ENCODE data around the gene PLCG2.
"Not testable (repeated sequence)": the region's sequence is repeated elsewhere in the genome, so short reads cannot be mapped to it uniquely, and the experiment has no call there.

Gene PLCG2

DNA sequence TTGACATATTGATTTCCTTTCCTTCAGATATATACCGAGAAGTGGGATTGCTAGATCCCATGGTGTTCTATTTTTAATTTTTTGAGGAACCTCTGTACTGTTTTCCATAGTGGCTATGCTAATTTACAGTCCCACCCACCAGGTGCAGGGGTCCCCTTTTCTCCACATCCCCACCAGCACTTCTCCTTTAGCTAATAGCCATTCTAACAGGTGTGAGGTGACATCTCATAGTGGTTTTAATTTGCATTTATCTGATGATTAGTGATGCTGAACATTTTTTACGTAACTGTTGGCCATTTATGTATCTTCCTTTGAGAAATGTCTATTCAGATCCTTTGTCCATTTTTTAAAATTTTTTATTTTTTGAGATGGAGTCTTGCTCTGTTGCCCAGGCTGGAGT, 138.3 kb downstream of the PLCG2 start:
- DNase-seq (ENCODE audit: low read depth) = no peak

- DNase-seq (ENCODE audit: low read depth) = no peak
These were observed 139.8 kb downstream of the PLCG2 start for GRCh38 chr16:81918927-81919326.

- DNase-seq (ENCODE audit: low read depth) = no peak
These were observed 141.4 kb downstream of the PLCG2 start for GRCh38 chr16:81920498-81920897.

GRCh38 chr16:81921085-81921814, 142.2 kb downstream of the PLCG2 start:
- DNase-seq (ENCODE audit: low read depth) = no peak

- DNase-seq (ENCODE audit: low read depth) = no peak
These were observed 142.9 kb downstream of the PLCG2 start for GRCh38 chr16:81921843-81922584.

GRCh38 chr16:81923296-81923695, 144.2 kb downstream of the PLCG2 start:
- no peak for DNase-seq (ENCODE audit: low read depth)

GRCh38 chr16:81925016-81925415, 145.9 kb downstream of the PLCG2 start:
- no peak for DNase-seq (ENCODE audit: low read depth)

DNA sequence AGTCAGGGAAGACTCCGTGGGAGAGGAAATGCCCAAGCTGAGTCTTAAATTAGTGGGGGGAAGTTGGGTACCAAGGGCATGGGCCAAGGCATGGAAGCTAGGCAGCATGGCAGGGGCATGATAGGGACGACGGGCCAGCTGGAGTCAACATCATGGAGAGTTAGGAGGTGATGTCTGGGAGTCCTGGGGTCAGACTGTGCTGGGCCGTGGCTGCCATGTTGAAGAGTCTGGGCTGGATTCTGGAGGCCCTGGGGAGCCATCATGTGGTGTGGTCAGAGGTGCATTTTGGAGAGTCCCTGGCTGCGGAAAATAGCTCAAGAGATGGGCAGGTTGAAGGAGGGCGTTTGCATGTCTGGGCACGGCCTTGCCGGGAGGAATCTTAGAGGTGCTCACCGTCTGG, 146.9 kb downstream of the PLCG2 start:
- DNase-seq (ENCODE audit: low read depth) = no peak

GRCh38 chr16:81927561-81928185, 148.6 kb downstream of the PLCG2 start:
- DNase-seq (ENCODE audit: low read depth) = no peak

DNA sequence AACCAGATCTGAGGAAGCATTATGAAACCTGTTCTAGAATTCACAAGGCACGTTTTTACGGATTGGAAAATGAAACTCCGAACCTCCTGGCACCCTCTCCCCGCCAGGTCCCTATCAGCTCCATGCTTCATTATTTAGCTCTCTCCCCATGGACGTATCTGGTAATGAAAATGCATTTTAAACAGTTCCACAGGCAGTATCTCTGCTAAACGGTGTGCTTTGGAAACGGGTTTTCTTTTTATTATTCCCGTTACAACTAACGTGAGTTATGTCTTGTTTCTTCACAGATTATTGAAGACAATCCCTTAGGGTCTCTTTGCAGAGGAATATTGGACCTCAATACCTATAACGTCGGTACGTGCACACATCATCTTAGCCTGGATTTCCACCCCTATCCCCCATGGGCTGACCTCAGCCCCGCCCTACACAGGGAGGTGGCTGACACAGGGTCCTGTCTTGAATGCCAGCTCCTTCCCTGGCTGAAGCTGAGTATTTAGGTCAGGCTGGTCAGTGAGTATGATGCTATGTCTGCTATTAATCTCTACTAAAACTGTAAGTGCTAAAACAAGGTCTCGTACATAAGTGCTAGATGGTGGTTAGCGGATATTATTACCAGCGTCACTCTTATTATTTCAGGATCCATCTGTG, 149.3 kb downstream of the PLCG2 start:
- DNase-seq (ENCODE audit: low read depth) = no peak

DNA sequence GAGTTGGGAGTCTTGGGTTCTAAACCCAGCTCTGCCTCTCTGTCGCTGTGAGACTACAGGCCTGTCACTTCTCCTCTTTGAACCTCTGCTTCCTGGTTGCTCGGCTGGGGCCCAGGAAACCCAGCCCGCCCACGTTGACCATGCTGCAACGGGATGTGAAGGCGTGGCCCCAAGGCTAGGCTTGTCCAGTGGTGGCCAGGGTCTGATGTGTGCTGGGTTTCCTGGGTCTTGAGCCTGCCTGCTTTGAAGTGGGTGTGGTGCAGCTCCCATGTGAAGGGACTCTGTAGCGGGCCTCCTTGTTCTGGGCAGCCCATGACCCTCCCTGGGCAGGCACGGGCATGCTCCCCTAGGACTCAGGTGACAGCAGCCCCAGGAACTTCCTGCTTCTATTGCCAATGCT, 149.9 kb downstream of the PLCG2 start:
- DNase-seq (ENCODE audit: low read depth) = no peak

GRCh38 chr16:81929841-81930240, 150.8 kb downstream of the PLCG2 start:
- DNase-seq (ENCODE audit: low read depth) = no peak

- DNase-seq (ENCODE audit: low read depth) = no peak
These were observed 152.8 kb downstream of the PLCG2 start for GRCh38 chr16:81931927-81932326.

DNA sequence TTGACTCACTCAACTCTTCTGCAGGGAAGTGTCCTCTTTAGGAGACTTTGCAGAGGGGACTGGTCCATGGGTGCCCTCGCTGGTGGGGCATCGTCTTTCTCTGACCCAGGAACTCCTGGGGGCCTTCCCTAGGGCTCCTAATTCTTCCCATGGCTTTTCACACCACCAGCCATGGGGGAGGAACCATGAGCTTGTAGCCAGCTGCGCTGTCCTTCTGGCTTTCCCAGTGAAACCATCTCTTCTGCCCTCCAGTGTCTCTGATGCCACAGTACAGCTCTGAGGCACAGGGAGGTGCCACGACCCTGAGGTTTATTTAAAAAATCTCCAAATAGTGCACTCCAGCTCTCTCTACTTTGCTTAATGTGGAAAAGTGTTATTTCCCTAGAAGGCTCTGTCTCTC, 153.6 kb downstream of the PLCG2 start:
- DNase-seq (ENCODE audit: low read depth) = no peak

- no peak for DNase-seq (ENCODE audit: low read depth)
These were observed 154.3 kb downstream of the PLCG2 start for GRCh38 chr16:81933361-81933760.

DNA sequence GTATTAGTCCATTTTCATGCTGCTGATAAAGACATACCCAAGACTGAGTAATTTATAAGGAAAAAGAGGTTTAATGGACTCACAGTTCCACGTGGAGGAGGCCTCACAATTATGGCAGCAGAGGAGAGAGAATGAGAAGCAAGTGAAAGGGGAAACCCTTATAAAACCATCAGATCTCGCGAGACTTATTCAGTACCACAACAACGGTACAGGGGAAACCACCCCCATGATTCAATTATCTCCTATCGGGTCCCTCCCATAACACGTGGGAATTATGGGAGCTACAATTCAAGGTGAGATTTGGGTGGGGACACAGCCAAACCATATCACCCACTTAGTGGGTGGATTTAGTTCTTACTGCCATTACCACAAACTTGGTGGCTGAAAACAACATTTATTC, 155.6 kb downstream of the PLCG2 start:
- DNase-seq (ENCODE audit: low read depth) = not testable (repeated sequence)

GRCh38 chr16:81936209-81937000, 157.3 kb downstream of the PLCG2 start:
- no peak for DNase-seq (ENCODE audit: low read depth)

- no peak for DNase-seq (ENCODE audit: low read depth)
These were observed 158.4 kb downstream of the PLCG2 start for GRCh38 chr16:81937305-81938038.

- DNase-seq (ENCODE audit: low read depth) = no peak
These were observed 159.5 kb downstream of the PLCG2 start for GRCh38 chr16:81938326-81939163.
